Prostate gland (tissue), 2 donors: ENCODE results near the gene GPX1.
"Not testable (repeated sequence)": the region's sequence is repeated elsewhere in the genome, so short reads cannot be mapped to it uniquely, and the experiment has no call there.

ENCODE experiments used
- CTCF ChIP-seq, 4 experiments: fragments of 200-600 bp in 2 of 4; fragments of 450-650 bp in 2 of 4; sonication (generic) in 2 of 4; IDR thresholded peaks; 1 replicate in 3 of 4; 2 replicates in 1 of 4; pipeline ENCODE4 v1.5.1; 2016 to 2019; ENCODE audit warnings: antibody characterized with exemption in 4 of 4, mild to moderate bottlenecking in 2 of 4, moderate library complexity in 2 of 4
- POLR2A ChIP-seq: fragments of 450-650 bp; IDR thresholded peaks from one replicate; pipeline ENCODE4 v1.6.1; 2016; ENCODE audit warnings: antibody characterized with exemption, mild to moderate bottlenecking

GRCh38 chr3:49357443-49358216 is 523 bp downstream of the GPX1 start:
- not testable (repeated sequence) for TF ChIP-seq POLR2A; CTCF (IDR thresholded peaks at IDR 0.05)
